PC-9 (cell line): ENCODE results near the gene CDK2. TPM values are rescaled to one million over a fixed set of nuclear protein-coding genes. Genes with fewer than 3 reads are reported as not detected.
A peak's percentile ranks its signal among the peaks of the same experiment; 100 is the strongest.
"Not testable (repeated sequence)": the region's sequence is repeated elsewhere in the genome, so short reads cannot be mapped to it uniquely, and the experiment has no call there.

ENCODE experiments used
- BruUV-seq: library from RNA; stranded (reverse); fragments of 400-500 nt; replicated peaks from 2 replicates; lab custom pipeline; 2021; lab: Mats Ljungman, UMichigan
- CTCF ChIA-PET: fragments of 300-600 bp; sonication (Branson Sonifier 250); formaldehyde crosslinking; loops from one replicate; lab custom pipeline; 2022; ENCODE audit warnings: antibody characterized with exemption; lab: Charles Lee
- POLR2A ChIA-PET: fragments of 300-600 bp; sonication (Branson Sonifier 250); formaldehyde crosslinking; loops from one replicate; lab custom pipeline; 2022; ENCODE audit warnings: antibody characterized with exemption; ENCODE audit not compliant: unreplicated experiment; lab: Charles Lee
- DNase-seq, 2 experiments: peaks; one replicate each; pipeline versions ENCODE4 v3.0.0 to v3.0.0-alpha.2; 2015 to 2022; ENCODE audit warnings: mixed read lengths in 1 of 2
- H2AFZ ChIP-seq: fragments of 200-600 bp; sonication (generic); 2 replicates; pipeline ENCODE4 v1.8.1; 2017; ENCODE audit warnings: antibody characterized with exemption
- H3F3A ChIP-seq: fragments of 200-600 bp; sonication (generic); 2 replicates; pipeline ENCODE4 v1.8.1; 2017; ENCODE audit warnings: antibody characterized with exemption, mild to moderate bottlenecking, low read depth; ENCODE audit not compliant: insufficient read depth
- H3K27ac ChIP-seq: fragments of 200-600 bp; sonication (generic); 2 replicates; pipeline ENCODE4 v1.6.1; 2016; ENCODE audit warnings: mixed run types
- H3K27me3 ChIP-seq: fragments of 200-600 bp; sonication (generic); 2 replicates; pipeline ENCODE4 v1.6.1; 2016; ENCODE audit warnings: low read depth, mixed run types; ENCODE audit not compliant: insufficient read depth
- H3K36me3 ChIP-seq: fragments of 200-600 bp; sonication (generic); 2 replicates; pipeline ENCODE4 v1.6.1; 2016; ENCODE audit warnings: low read depth, mixed run types
- H3K4me1 ChIP-seq: fragments of 200-600 bp; sonication (generic); replicated peaks from 2 replicates; pipeline ENCODE4 v1.6.1; 2016; ENCODE audit warnings: mixed run types; ENCODE audit not compliant: insufficient read depth
- H3K4me2 ChIP-seq: fragments of 200-600 bp; sonication (generic); 2 replicates; pipeline ENCODE4 v1.6.1; 2017; ENCODE audit warnings: mixed run types
- H3K4me3 ChIP-seq: fragments of 200-600 bp; sonication (generic); 2 replicates; pipeline ENCODE4 v1.6.1; 2016; ENCODE audit warnings: mixed run types
- H3K79me2 ChIP-seq: fragments of 200-600 bp; sonication (generic); 2 replicates; pipeline ENCODE4 v1.6.1; 2017; ENCODE audit warnings: low read depth, mixed run types
- H3K9me2 ChIP-seq: fragments of 200-600 bp; sonication (generic); 2 replicates; pipeline ENCODE4 v1.8.1; 2017; ENCODE audit warnings: mild to moderate bottlenecking; ENCODE audit not compliant: insufficient read depth
- H3K9me3 ChIP-seq: fragments of 200-600 bp; sonication (generic); 2 replicates; pipeline ENCODE4 v1.8.1; 2016; ENCODE audit warnings: low read depth; ENCODE audit not compliant: insufficient read depth
- H4K20me1 ChIP-seq: fragments of 200-600 bp; sonication (generic); 2 replicates; pipeline ENCODE4 v1.8.1; 2017; ENCODE audit not compliant: insufficient read depth
- EZH2 ChIP-seq: fragments of 200-600 bp; sonication (generic); IDR thresholded peaks from 2 replicates; pipeline ENCODE4 v1.8.0; 2017; ENCODE audit warnings: antibody characterized with exemption, low read depth
- intact Hi-C: fragments of 100-400 bp; cut with micrococcal nuclease; formaldehyde crosslinking; loops from one replicate; pipeline ENCODE4 v1.10.0; 2022; ENCODE audit not compliant: unreplicated experiment
- total RNA-seq: library from RNA; stranded (reverse); gene quantifications from 2 replicates; pipeline ENCODE4 v1.2.3, GENCODE V29; 2021
- TF ChIP-seq, protein P1 (sequence below): fragments of 200-600 bp; sonication (generic); conservative IDR thresholded peaks from 2 replicates; pipeline ENCODE4 v1.6.1; 2017; ENCODE audit warnings: mixed run types, antibody characterized with exemption, mild to moderate bottlenecking, moderate library complexity

Gene CDK2
- total RNA-seq, 1 experiment from 2014 or later = 93.8 TPM

DNA sequence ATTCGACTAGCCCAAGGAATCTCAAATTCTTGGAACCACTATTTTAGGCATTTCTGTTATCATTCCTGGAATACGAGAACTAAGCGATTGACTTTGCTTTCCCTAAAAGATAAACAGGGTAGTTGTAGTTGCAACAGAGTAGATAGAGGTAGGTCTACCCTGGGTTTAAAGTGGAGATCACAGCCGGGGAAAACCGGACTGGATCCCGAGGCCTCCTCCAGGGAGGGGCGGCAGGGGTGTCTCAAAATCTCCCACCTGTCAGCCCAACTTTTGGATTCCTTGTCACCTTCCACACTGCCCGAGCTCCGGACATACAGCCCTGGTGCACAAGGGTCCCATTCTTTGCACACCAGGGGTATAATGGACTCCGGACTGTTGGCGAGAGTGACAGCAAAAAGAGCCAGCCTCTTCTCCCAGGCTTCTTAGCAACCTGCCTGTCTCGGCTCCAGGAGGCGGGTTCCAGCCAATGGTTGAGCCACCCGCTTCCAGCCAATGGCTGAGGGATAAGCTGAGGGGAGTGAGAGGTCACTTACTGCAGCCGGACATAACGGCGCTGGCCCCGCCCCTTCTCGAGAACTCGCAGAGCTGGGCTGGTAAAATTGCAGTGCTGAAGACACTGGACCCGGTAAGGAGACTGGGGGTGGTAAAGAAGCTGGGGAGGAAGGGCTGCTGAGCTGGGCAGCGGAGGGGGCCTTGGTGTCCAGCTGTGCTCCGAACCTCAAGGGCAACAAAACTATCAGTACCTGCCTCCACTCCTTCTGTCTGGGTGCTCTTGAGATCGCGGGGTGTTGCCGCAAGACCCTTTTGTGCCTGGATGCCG, 30.3 kb downstream of the CDK2 start, which contains the start of gene SUOX:
Gene SUOX, plus strand, starts transcription at position 562 of the 820 bp plus-strand sequence. CDS start 4,946 bp downstream, outside the sequence.
- no peaks in the 10 kb centered on the region for H3K27me3 ChIP-seq
- no peak within 1 kb of the TSS for H3K27ac ChIP-seq
- TF ChIP-seq EZH2 = no peak
- TF ChIP-seq, protein P1, sequence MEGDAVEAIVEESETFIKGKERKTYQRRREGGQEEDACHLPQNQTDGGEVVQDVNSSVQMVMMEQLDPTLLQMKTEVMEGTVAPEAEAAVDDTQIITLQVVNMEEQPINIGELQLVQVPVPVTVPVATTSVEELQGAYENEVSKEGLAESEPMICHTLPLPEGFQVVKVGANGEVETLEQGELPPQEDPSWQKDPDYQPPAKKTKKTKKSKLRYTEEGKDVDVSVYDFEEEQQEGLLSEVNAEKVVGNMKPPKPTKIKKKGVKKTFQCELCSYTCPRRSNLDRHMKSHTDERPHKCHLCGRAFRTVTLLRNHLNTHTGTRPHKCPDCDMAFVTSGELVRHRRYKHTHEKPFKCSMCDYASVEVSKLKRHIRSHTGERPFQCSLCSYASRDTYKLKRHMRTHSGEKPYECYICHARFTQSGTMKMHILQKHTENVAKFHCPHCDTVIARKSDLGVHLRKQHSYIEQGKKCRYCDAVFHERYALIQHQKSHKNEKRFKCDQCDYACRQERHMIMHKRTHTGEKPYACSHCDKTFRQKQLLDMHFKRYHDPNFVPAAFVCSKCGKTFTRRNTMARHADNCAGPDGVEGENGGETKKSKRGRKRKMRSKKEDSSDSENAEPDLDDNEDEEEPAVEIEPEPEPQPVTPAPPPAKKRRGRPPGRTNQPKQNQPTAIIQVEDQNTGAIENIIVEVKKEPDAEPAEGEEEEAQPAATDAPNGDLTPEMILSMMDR = no peak; the same call in 1 of the 2 replicates
- no peaks in the 10 kb centered on the region for H4K20me1 ChIP-seq
- peaks cover 9% of the 10 kb centered on the region for H3K4me1 ChIP-seq
- POLR2A ChIA-PET = interaction anchor here (0.6 to 1.2 kb wide), 8 partner anchors 10 to 1748 kb away, joined by 3 to 8 read pairs (median 6); partner anchors contain the start of genes PA2G4, PYM1, RAB5B and STAT2
- peaks cover 5% of the 10 kb centered on the region; the same call in 1 of the 2 replicates for H3K79me2 ChIP-seq
- intact Hi-C loops = loop anchor here (1.0 to 2.0 kb wide), 4 partner anchors 32 to 192 kb away; partner anchors contain the start of genes PA2G4, RPS26 and SMARCC2
- DNase-seq = peak; percentile 94 to 95
- no peaks in the 10 kb centered on the region for H3K9me3 ChIP-seq
- no peaks in the 10 kb centered on the region for H3K9me2 ChIP-seq
- CTCF ChIA-PET = interaction anchor here (0.6 to 2.2 kb wide), 9 partner anchors 10 to 274 kb away, joined by 3 to 10 read pairs (median 6); partner anchors contain the start of gene RAB5B
- H3K4me3 ChIP-seq = peak within 1 kb of the TSS; percentile 70
- peak within 1 kb of the TSS; percentile 89 for H3K4me2 ChIP-seq
- H3K36me3 ChIP-seq = no peaks in the 10 kb centered on the region
- TSS peak; percentile 55 for BruUV-seq
- H2AFZ ChIP-seq = peak within 1 kb of the TSS; percentile 92
- peaks cover 22% of the 10 kb centered on the region; the same call in 1 of the 2 replicates for H3F3A ChIP-seq

DNA sequence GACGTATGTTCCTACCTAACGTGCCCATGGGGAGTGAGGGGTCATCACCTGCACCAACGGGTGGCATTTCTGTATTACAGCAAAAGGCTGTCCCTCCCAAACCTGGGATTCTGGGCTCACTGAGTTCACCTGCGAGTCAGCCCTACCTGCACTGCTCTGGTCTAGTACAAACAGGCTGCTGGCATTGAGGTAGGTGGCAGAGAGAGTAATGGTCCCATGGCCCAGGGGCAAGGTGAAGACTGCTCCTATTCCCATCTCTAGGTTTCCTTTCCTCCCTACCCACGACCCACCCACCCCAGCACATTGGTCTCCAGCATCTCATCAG, 30.9 kb downstream of the CDK2 start:
- CTCF ChIA-PET = interaction anchor here (0.6 to 2.2 kb wide), 6 partner anchors 10 to 275 kb away, joined by 4 to 10 read pairs (median 7); partner anchors contain the start of gene RAB5B
- no peak for TF ChIP-seq EZH2
- TF ChIP-seq, protein P1 = no peak
- Histone ChIP-seq H3K9me2 (no peaks in the 10 kb centered on the region), H3K36me3 (no peaks in the 10 kb centered on the region), H3K4me3 (peak overlapping the region; percentile 70), H3K4me1 (peaks cover 9% of the 10 kb centered on the region), H3K9me3 (no peaks in the 10 kb centered on the region), H3K27ac (no peak overlapping the region), H3K4me2 (peak overlapping the region; percentile 89), H3K27me3 (no peaks in the 10 kb centered on the region), H2AFZ (peak overlapping the region; percentile 92), H3F3A (peaks cover 22% of the 10 kb centered on the region; the same call in 1 of the 2 replicates), H3K79me2 (peaks cover 5% of the 10 kb centered on the region; the same call in 1 of the 2 replicates), H4K20me1 (no peaks in the 10 kb centered on the region)
- POLR2A ChIA-PET = interaction anchor here (0.6 to 1.2 kb wide), 7 partner anchors 10 to 362 kb away, joined by 3 to 8 read pairs (median 6); partner anchors contain the start of genes PA2G4, PYM1, RAB5B and STAT2
- intact Hi-C loops = loop anchor here (1.0 to 2.0 kb wide), 3 partner anchors 44 to 191 kb away; partner anchors contain the start of genes PA2G4, RPS26 and SMARCC2
- BruUV-seq = TSS peak; percentile 17
- peak in 1 of 2 experiments; percentile 29 for DNase-seq

DNA sequence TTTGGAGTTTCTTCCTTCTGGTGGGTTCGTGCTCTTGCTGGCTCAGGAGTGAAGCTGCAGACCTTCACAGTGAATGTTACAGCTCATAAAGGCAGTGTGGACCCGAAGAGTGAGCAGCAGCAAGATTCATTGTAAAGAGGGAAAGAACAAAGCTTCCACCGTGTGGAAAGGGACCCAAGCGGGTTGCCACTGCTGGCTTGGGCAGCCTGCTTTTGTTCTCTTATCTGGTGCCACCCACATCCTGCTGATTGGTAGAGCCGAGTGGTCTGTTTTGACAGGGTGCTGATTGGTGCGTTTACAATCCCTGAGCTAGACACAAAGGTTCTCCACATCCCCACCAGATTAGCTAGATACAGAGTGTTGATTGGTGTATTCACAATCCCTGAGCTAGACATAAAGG, 32.9 kb downstream of the CDK2 start:
- peaks cover 14% of the 10 kb centered on the region; the same call in 1 of the 2 replicates for H3F3A ChIP-seq
- H4K20me1 ChIP-seq, H3K4me3 ChIP-seq, POLR2A ChIA-PET, CTCF ChIA-PET, H2AFZ ChIP-seq, BruUV-seq, H3K4me1 ChIP-seq, H3K9me2 ChIP-seq, H3K4me2 ChIP-seq, DNase-seq, H3K79me2 ChIP-seq, H3K9me3 ChIP-seq, intact Hi-C loops, H3K27me3 ChIP-seq, H3K27ac ChIP-seq, H3K36me3 ChIP-seq: not testable (repeated sequence)

DNA sequence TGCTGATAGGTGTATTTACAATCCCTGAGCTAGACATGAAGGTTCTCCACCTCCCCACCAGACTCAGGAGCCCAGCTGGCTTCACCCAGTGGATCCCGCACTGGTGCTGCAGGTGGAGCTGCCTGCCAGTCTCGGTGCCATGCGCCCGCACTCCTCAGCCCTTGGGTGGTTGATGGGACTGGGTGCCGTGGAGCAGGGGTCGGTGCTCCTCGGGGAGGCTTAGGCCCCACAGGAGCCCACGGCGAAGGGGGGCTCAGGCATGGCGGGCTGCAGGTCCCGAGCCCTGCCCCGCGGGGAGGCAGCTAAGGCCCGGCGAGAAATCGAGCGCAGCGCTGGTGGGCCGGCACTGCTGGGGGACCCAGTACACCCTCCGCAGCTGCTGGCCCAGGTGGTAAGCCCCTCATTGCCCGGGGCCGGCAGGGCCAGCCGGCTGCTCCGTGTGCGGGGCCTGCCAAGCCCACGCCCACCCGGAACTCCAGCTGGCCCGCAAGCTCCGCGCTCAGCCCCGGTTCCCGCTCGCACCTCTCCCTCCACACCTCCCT, 33.4 kb downstream of the CDK2 start:
- H3K4me3 ChIP-seq, BruUV-seq, H3K36me3 ChIP-seq, CTCF ChIA-PET, H2AFZ ChIP-seq, H3K4me2 ChIP-seq, H3K79me2 ChIP-seq, H3K9me2 ChIP-seq, intact Hi-C loops, H3K27ac ChIP-seq, H4K20me1 ChIP-seq, H3K4me1 ChIP-seq, DNase-seq, H3K9me3 ChIP-seq, H3K27me3 ChIP-seq: not testable (repeated sequence)
- POLR2A ChIA-PET = interaction anchor here (0.7 kb wide), 1 partner anchor 483 kb away, joined by 4 read pairs; no protein-coding TSS in a partner anchor
- peaks cover 11% of the 10 kb centered on the region for H3F3A ChIP-seq
